GM23338 (cell line): ENCODE results near the gene TAF9B.

Source experiments
- CREB1 ChIP-seq: fragments of 250-450 bp; sonication (Bioruptor Pico); IDR thresholded peaks from 2 replicates; pipeline ENCODE4 v1.5.0; 2020; ENCODE audit warnings: low read depth, mild to moderate bottlenecking, moderate library complexity
- CTCF ChIP-seq, 2 experiments: fragments of 200-600 bp in 1 of 2; sonication (generic) in 1 of 2; conservative IDR thresholded peaks; 2 replicates each; pipeline versions ENCODE4 v1.5.1 to v1.6.1; 2016 to 2017; ENCODE audit warnings: antibody characterized with exemption in 2 of 2, low read depth in 2 of 2, mild to moderate bottlenecking in 2 of 2, moderate library complexity in 1 of 2
- EZH2 ChIP-seq: fragments of 200-600 bp; sonication (generic); IDR thresholded peaks from one replicate; pipeline ENCODE4 v1.8.0; 2017; ENCODE audit warnings: antibody characterized with exemption, mild to moderate bottlenecking, low read depth; ENCODE audit not compliant: unreplicated experiment
- POLR2AphosphoS5 ChIP-seq: IDR thresholded peaks from 2 replicates; pipeline ENCODE4 v1.6.1; 2016; ENCODE audit warnings: antibody characterized with exemption, low read depth
- STAT1 ChIP-seq: IDR thresholded peaks from one replicate; pipeline ENCODE4 v1.6.1; 2016; ENCODE audit warnings: antibody characterized with exemption; ENCODE audit not compliant: unreplicated experiment
- TF ChIP-seq, protein P1 (sequence below): IDR thresholded peaks from 2 replicates; pipeline ENCODE4 v1.6.1; 2016; ENCODE audit warnings: antibody characterized with exemption
- TF ChIP-seq, protein P2 (sequence below): IDR thresholded peaks from one replicate; pipeline ENCODE4 v1.6.1; 2018; ENCODE audit warnings: antibody characterized with exemption; ENCODE audit not compliant: unreplicated experiment

- TF ChIP-seq, protein P1, sequence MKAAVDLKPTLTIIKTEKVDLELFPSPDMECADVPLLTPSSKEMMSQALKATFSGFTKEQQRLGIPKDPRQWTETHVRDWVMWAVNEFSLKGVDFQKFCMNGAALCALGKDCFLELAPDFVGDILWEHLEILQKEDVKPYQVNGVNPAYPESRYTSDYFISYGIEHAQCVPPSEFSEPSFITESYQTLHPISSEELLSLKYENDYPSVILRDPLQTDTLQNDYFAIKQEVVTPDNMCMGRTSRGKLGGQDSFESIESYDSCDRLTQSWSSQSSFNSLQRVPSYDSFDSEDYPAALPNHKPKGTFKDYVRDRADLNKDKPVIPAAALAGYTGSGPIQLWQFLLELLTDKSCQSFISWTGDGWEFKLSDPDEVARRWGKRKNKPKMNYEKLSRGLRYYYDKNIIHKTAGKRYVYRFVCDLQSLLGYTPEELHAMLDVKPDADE, result no peak
- TF ChIP-seq CTCF (conservative IDR thresholded peaks at IDR 0.05; ENCODE audit: low read depth in 2 of 2) (no peak), POLR2AphosphoS5 (no peak), CREB1 (CRISPR knock-in tag) (no peak), EZH2 (no peak), STAT1 (no peak)
- TF ChIP-seq, protein P2, sequence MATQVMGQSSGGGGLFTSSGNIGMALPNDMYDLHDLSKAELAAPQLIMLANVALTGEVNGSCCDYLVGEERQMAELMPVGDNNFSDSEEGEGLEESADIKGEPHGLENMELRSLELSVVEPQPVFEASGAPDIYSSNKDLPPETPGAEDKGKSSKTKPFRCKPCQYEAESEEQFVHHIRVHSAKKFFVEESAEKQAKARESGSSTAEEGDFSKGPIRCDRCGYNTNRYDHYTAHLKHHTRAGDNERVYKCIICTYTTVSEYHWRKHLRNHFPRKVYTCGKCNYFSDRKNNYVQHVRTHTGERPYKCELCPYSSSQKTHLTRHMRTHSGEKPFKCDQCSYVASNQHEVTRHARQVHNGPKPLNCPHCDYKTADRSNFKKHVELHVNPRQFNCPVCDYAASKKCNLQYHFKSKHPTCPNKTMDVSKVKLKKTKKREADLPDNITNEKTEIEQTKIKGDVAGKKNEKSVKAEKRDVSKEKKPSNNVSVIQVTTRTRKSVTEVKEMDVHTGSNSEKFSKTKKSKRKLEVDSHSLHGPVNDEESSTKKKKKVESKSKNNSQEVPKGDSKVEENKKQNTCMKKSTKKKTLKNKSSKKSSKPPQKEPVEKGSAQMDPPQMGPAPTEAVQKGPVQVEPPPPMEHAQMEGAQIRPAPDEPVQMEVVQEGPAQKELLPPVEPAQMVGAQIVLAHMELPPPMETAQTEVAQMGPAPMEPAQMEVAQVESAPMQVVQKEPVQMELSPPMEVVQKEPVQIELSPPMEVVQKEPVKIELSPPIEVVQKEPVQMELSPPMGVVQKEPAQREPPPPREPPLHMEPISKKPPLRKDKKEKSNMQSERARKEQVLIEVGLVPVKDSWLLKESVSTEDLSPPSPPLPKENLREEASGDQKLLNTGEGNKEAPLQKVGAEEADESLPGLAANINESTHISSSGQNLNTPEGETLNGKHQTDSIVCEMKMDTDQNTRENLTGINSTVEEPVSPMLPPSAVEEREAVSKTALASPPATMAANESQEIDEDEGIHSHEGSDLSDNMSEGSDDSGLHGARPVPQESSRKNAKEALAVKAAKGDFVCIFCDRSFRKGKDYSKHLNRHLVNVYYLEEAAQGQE, result no peak
Measured at GRCh38 chrX:78102091-78102490, 37.4 kb downstream of the TAF9B start.
